GM18507 (cell line): ENCODE data around the gene THAP7.

Source experiments
- DNase-seq: peaks from one replicate; pipeline ENCODE4 v3.0.0; 2011; ENCODE audit warnings: low read depth; ENCODE audit not compliant: insufficient read length; ENCODE audit errors: extremely low spot score
- FAIRE-seq: peaks from 2 replicates; lab custom pipeline; 2011; peaks lifted over from hg19 to GRCh38; lab: Jason Lieb, UNC

The THAP7 gene

GRCh38 chr22:20968281-20968977 lies 33.5 kb downstream of the THAP7 start:
- FAIRE-seq (no peak), DNase-seq (no peak)

- DNase-seq, result no peak
- no peak for FAIRE-seq
Observed at GRCh38 chr22:20967697-20968211, 34.2 kb downstream of the THAP7 start.

GRCh38 chr22:20966883-20967696 lies 34.8 kb downstream of the THAP7 start, which contains the start of gene AIFM3:
AIFM3 (plus strand) TSS chr22:20967255; CDS start chr22:20967945, 690 bp downstream.
- DNase-seq (no peak), FAIRE-seq (no peak)

DNA sequence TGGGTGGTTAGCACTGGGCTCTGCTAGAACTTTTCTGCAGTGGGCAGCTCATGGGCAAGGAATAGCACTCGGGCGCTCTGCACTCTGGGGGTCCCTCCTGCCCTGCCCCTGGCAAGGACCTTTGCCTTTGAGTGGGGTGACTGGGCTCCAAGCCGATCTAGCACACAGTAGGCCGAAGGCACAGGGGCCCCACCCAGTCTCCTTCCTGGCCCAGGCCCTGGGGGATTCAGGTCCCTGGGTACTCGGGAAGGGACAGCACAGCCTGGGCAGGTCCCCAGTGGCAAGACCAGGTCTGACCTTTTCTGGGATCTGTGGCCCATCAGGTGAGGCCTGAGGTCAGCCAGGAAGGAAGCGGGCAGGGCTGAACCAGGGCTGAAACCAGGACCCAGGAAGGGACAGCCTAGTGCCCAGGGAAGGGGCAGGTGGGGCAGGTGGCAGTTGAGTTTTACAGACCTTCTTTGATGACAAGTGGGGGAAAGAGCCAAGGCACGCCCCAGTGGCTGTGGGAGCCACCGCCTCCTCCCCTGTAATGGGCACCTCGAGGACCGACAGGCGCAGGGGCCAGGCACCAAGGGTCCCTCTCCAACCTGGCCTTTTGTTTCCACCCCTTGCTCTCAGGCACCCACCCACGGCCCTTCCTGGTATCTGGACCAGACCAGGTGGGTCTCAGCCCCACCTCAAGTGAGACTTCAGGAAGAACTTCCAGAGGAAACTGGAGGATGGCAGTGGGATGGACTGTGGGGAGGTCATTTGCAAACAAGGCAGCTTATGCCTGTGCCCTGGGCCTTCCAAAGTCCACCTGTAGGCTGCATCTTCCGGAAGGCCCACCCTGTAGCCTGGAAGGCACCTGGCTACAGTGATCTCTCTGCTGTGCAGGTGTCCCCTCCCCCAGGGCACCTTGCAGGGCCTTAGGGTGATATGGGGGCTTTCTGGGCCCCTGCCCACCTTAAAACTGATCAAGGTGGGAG lies 35.7 kb downstream of the THAP7 start:
- DNase-seq (no peak), FAIRE-seq (no peak)

DNA sequence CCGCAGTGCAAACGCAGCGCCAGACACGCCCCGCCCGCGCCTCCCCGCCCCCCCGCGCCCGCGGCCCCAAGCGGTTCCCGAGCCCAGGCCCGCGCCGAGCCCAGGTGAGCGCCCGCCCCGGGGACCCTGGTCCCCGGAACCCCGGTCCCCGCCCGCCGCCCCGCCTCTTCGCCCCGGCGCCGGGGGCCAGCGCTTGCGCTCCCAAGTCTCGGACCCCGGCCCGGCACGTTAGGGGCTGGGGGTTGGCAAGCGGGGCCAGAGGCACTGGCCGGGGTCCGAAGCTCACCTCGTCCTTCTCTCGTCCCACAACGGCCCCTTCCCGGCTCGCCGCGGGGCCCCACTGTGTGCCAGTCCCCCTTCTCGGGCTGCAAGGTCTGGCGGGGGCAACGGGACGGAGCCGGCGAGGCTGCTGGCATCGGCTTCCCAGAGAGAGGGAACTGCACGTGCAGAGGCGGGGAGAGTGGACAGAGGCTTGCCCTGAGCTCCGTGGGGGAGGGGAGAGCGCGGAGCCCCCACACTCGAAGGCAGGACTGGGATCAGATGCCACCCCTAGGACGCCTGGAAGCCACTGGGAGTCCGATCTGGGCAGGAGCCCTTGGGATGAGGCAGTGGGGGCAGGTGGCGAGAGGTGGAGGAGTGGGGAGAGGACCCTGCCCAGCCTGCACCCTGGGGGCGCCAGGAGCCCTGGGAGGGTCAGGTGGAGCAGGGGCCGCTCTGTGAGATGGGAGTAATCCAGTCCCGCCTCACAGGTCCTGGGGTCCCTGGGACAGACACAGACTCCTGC lies 36.6 kb downstream of the THAP7 start:
- FAIRE-seq (no peak), DNase-seq (no peak)

GRCh38 chr22:20964799-20965103 lies 37.2 kb downstream of the THAP7 start:
- FAIRE-seq (no peak), DNase-seq (no peak)

DNA sequence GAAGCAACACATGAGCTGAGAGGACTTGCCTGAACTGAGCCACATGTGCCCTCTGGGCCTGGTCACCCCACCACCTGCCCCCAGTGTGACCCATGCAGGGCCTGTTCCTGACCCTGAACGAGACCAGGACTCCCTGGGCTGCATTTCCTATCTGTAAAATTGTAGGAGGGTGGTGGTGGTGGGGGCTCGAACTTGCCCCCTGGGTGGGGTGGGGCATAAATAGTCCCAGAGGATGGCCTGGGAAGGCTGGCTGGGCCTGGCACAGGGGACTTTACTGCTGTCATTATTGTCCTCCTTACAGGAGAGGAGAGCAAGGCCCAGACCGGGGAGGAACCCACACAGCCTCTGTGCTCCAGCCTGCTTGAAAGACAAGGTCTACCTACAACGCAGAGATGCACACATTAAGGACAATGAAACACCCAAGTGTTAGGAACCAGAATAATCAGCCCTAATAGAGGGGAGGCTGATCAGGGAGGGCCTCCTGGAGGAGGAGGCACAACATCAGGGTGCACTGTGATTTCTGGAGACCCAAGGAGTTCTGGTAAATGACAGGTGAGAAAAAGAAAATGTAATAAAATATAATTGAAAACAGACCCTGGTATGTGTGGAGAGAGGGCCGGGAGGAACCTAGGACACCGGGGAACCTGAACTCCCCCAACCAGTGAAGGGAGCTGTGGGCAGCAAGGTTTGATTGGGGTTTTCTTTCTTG lies 37.7 kb downstream of the THAP7 start:
- DNase-seq (no peak), FAIRE-seq (no peak)

DNA sequence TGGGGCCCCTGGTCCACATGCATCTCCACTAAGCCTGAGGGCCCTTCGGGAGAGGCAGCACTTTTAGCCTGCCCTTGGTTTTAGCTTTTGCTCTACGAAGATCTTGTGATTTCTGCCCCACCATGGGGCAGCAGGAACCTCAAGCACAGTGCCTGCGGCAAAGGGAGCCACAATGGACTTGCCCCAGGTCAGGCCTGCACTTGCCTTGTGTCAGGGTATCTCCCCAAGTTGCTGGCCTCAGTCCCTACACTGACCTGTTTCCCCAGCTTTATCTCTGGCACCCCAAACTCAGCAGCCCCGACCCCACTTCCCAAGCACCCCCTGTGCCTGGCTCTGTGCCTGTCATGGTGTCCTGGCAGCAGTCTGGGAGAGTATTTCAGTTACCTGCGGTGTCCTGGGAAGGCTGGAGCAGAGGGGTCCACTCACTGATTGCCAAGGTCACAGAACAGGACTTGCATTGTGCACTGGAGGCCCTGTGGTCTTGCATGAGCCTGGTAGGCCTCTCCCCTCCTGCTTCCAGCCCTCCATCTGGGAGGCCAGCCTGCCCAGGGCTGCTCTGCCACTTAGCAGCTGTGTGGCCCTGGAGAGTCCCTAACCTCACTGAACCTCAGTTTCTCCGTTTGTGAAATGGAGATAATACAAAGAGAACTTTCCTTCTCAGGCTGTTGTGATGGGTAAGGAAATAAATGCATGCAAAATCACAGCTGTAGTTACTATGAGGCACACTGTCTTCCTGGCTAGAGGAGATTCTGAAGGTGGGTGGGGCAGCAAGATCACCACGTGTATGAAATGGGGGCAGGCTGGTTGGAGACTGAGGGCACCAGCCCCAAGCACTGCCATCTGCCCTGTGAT lies 38.5 kb downstream of the THAP7 start:
- no peak for FAIRE-seq
- no peak for DNase-seq

DNA sequence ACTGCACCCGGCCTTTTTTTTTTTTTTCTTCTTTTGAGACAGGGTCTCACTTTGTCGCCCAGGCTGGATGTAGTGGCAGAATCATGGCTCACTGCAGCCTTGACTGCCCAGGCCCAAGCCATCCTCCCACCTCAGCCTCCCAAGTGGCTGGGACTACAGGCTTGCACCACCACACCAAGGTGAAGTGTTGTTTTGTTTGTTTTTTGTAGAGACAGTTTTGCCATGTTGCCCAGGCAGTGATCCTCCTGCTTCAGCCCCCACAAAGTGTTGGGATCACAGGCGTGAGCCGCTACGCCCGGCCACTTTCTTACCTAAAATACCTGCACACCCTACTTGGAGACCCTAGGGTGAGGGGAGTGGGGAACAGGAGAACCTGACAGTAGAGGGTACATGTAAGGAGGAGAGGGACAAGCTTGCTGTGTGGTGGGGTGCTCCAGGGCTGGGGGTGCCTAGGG lies 39.4 kb downstream of the THAP7 start:
- DNase-seq, result no peak
- no peak for FAIRE-seq

GRCh38 chr22:20960609-20961008 lies 41.3 kb downstream of the THAP7 start:
- FAIRE-seq (no peak), DNase-seq (no peak)

DNA sequence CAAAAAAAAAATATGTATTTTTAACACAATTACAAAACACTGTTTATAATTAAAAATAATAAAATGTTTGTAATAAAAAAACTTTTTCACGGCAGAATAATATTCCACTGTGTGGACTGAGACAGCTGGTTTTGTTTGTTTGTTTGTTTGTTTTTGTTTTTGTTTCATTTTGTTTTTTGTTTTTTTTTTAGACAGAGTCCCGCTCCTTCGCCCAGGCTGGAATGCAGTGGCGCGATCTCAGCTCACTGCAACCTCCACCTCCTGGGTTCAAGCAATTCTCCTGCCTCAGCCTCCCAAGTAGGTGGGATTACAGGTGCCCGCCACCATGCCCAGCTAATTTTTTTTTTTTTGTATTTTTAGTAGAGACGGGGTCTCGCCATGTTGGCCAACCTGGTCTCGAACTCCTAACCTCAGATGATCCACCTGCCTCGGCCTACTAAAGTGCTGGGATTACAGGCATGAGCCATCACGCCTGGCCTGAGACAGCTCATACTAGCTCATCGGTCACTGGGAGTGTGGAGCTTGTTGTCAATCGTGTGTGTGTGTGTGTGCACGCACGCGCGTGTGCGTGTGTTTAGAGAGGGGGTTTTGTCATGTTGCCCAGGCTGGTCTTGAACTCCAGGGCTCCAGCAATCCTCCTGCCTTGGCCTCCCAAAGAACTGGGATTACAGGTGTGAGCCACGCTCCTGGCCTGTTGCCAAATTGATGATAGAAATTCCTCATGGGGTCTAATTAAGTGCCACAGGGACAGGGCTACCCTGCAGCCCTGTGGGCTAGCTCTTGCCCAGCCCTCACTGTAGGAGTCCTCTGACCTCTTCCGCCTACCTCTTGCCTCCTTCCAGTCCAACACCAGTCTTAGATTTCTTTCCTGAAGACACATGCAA lies 42.1 kb downstream of the THAP7 start:
- DNase-seq (no peak), FAIRE-seq (no peak)

DNA sequence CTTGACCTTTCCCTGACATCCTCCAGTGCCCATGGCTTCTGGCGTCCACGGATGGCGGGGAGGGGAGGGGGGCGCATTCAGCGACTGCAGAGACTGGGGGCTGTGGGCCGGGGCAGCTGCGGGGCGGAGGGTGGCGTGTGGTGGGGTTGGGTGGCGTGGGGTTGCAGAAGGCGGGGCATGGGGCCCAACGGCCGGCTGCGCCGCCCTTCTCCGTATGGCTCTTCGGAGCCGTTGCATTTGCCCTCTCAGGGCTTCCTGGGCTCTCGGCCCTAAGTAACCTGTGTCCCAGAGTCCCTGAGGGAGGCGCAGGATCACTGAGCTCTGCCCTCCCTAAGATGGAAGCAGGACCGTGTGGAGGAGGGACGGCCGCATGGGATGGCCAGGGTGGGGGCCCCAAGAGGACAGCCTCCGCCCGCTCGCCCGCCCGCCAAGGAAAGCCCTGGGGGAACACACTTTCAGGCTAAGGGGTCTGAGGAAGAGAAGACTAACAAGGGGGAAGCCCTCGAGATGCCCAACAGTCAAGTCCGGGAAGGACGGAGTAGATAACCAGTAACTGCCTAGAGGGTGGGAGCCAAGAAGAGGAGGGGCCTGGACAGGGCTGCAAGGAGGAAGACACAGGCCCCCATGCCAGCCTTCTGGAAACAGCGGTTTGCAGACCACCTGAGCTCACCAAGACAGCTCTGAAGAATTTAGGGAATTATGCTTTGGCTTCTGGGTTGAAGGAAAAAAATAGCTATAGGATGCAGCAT lies 44.1 kb downstream of the THAP7 start:
- FAIRE-seq (peak; percentile 33), DNase-seq (no peak)

DNA sequence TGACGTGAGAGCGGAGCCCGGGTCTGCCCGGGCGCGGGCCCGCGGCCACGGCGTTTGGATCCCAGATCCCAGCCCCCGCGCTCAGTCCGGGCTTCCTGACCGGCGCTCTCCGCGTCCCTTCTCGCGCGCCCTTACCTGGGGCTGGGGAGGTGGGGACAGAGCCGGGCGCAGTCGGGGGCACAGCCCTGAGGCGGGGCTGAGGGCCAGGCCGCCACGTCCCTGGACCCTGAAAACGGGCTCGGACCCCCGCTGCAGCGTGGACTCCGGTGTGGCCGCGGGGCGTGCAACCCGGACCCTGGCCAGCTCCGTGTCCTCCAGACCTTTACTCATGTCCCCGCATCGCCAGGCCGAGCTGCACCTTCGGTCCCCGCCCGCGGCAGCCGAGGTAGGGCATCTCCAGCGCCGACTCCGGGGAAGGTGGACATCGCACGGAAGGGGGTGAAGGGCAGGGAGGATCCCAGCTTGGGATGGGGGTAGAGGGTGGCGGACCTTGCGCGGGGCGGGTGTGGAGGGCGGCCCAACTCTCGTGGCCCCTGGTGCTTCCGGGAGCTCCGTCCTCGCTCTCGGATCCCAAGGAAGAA lies 44.7 kb downstream of the THAP7 start:
- DNase-seq, result no peak
- FAIRE-seq, result no peak

DNA sequence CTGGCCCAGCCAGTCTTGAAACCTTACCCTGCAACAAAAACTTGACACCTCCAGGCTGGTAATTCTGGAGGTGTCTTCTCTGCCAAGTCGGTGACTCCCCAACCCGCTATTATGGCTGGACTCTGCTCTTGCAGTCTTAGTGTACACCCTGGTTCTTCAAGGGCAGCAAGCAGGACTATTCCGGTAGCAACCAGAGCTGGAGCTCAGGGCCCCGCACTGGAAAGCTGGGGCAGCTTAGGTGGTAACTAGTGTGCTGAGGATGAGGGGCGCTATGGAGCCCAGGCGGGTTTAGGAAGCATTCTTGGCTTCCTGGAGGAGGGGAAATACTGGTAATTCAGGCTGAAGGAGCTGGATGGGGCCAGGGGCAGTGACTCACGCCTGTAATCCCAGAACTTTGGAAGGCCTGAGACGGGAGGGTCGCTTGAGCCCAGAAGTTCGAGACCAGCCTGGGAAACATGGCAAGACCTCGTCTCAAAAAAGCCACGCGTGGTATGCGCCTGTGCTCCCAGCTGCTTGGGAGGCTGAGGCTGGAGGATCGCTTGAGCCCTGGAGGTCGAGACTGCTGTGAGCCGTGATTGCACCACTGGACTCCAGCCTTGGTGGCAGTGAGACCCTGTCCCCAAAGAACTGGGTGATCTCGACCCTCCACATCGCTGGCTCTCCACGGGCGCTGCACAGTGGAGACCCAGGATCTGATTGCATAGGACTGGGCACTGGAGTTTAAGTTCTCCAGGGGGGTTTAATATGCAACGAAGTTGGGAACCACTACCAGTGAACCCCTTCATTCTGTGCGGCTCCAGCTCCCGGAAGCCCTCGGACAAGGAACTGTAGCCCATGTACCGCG lies 45.4 kb downstream of the THAP7 start:
- no peak for DNase-seq

DNA sequence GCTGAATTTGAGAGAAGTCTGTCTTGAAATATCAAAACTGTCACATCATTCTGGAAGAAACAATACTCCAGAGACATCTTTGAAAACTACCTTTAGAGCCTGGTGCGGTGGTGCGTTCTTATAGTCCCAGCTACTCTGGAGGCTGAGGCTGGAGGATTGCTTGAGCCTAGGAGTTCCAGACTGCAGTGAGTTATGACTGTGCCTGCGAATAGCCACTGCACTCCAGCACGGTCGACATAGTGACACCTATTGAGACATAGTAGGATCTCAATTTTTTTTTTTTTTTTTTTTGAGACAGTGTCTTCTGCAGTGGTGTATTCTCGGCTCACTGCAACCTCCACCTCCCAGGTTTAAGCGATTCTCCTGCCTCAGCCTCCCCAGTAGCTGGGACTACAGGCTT lies 46.4 kb downstream of the THAP7 start:
- FAIRE-seq (no peak), DNase-seq (no peak)

More for the DNA sequence above, 45.4 kb downstream of the THAP7 start:
- FAIRE-seq, result no peak
